AG10803 (cell line): ENCODE results near the gene NR4A1.

Experiments
- DNase-seq: peaks from one replicate; pipeline ENCODE4 v3.0.0; 2010; ENCODE audit warnings: low read depth
- H3K4me3 ChIP-seq: 2 replicates; pipeline ENCODE4 v1.5.1; 2011; ENCODE audit warnings: mild to moderate bottlenecking, low read length, control low read depth
- CTCF ChIP-seq: conservative IDR thresholded peaks from 2 replicates; pipeline ENCODE4 v1.5.1; 2011; ENCODE audit warnings: mild to moderate bottlenecking, low read length, control low read depth, inconsistent platforms

NR4A1 gene

GRCh38 chr12:52011602-52012214, 39.5 kb upstream of the NR4A1 start:
- H3K4me3 ChIP-seq = no peak overlapping the region
- DNase-seq = no peak
- TF ChIP-seq CTCF = no peak

GRCh38 chr12:52013626-52014310, 37.5 kb upstream of the NR4A1 start:
- TF ChIP-seq CTCF = no peak
- DNase-seq = no peak

GRCh38 chr12:52014567-52015530, 36.4 kb upstream of the NR4A1 start:
- no peak for DNase-seq
- no peak overlapping the region for H3K4me3 ChIP-seq

More at GRCh38 chr12:52013626-52014310, 37.5 kb upstream of the NR4A1 start:
- H3K4me3 ChIP-seq = no peak overlapping the region

GRCh38 chr12:52015532-52016041, 35.7 kb upstream of the NR4A1 start:
- no peak overlapping the region for H3K4me3 ChIP-seq
- DNase-seq = no peak
- TF ChIP-seq CTCF = no peak

More at GRCh38 chr12:52014567-52015530, 36.4 kb upstream of the NR4A1 start:
- TF ChIP-seq CTCF = no peak

GRCh38 chr12:52018433-52019112, 32.7 kb upstream of the NR4A1 start:
- no peak for DNase-seq
- TF ChIP-seq CTCF = no peak
- no peak overlapping the region for H3K4me3 ChIP-seq

GRCh38 chr12:52019113-52019770, 32.0 kb upstream of the NR4A1 start:
- no peak for TF ChIP-seq CTCF
- no peak overlapping the region for H3K4me3 ChIP-seq
- DNase-seq = no peak
